C4-2B (cell line): ENCODE measurements around the gene BLM.
A peak's percentile ranks its signal among the peaks of the same experiment; 100 is the strongest.

Experiments
- H3K27ac ChIP-seq: fragments of 450-650 bp; 2 replicates; pipeline ENCODE4 v1.5.1; 2017
- CTCF ChIP-seq: fragments of 450-650 bp; conservative IDR thresholded peaks from 2 replicates; pipeline ENCODE4 v1.5.1; 2017; ENCODE audit warnings: mild to moderate bottlenecking
- ZFX ChIP-seq: fragments of 450-650 bp; IDR thresholded peaks from 2 replicates; pipeline ENCODE4 v1.6.1; 2017

Gene BLM

GRCh38 chr15:90851940-90852339 is 134.8 kb downstream of the BLM start:
- no peak overlapping the region for H3K27ac ChIP-seq

GRCh38 chr15:90855139-90855538 is 138.0 kb downstream of the BLM start:
- no peak overlapping the region for H3K27ac ChIP-seq
- TF ChIP-seq ZFX: no peak
- no peak for TF ChIP-seq CTCF

More at GRCh38 chr15:90851940-90852339, 134.8 kb downstream of the BLM start:
- TF ChIP-seq CTCF (no peak), ZFX (no peak)

GRCh38 chr15:90857337-90857736 is 140.2 kb downstream of the BLM start:
- no peak overlapping the region for H3K27ac ChIP-seq
- TF ChIP-seq CTCF (no peak), ZFX (no peak)

GRCh38 chr15:90857883-90858443 is 140.8 kb downstream of the BLM start:
- TF ChIP-seq ZFX (no peak), CTCF (no peak)
- H3K27ac ChIP-seq: no peak overlapping the region

- H3K27ac ChIP-seq: peak overlapping the region; percentile 61; the same call in 1 of the 2 replicates
- TF ChIP-seq ZFX (no peak), CTCF (no peak)
Measured at GRCh38 chr15:90859234-90860131, 142.3 kb downstream of the BLM start.

- TF ChIP-seq CTCF: no peak
- TF ChIP-seq ZFX: no peak
- H3K27ac ChIP-seq: peak overlapping the region; percentile 61
Measured at GRCh38 chr15:90860450-90860849, 143.3 kb downstream of the BLM start.

- TF ChIP-seq CTCF (no peak), ZFX (no peak)
- H3K27ac ChIP-seq: peak overlapping the region; percentile 61
Measured at GRCh38 chr15:90860942-90861675, 144.0 kb downstream of the BLM start.
